HEK293 (cell line): ENCODE data around the gene STXBP4.
"Not testable (repeated sequence)": the region's sequence is repeated elsewhere in the genome, so short reads cannot be mapped to it uniquely, and the experiment has no call there.

Experiments
- BCL11B ChIP-seq: fragments of 450-650 bp; formaldehyde crosslinking; IDR thresholded peaks from 2 replicates; pipeline ENCODE4 v1.5.1; 2016; ENCODE audit warnings: low read depth, missing biosample characterization, missing genetic modification characterization
- CTCF ChIP-seq: fragments of 450-650 bp; formaldehyde crosslinking; IDR thresholded peaks from 2 replicates; pipeline ENCODE4 v1.5.1; 2016; ENCODE audit warnings: missing biosample characterization, missing genetic modification characterization
- GFI1B ChIP-seq: fragments of 450-650 bp; formaldehyde crosslinking; IDR thresholded peaks from 2 replicates; pipeline ENCODE4 v1.5.1; 2016; ENCODE audit warnings: missing biosample characterization, missing genetic modification characterization
- PATZ1 ChIP-seq: fragments of 450-650 bp; formaldehyde crosslinking; IDR thresholded peaks from 2 replicates; pipeline ENCODE4 v1.5.1; 2016; ENCODE audit warnings: missing biosample characterization, missing genetic modification characterization
- REST ChIP-seq: fragments of 450-650 bp; formaldehyde crosslinking; IDR thresholded peaks from 2 replicates; pipeline ENCODE4 v1.5.1; 2016; ENCODE audit warnings: missing biosample characterization, missing genetic modification characterization
- ZNF121 ChIP-seq: fragments of 450-650 bp; formaldehyde crosslinking; IDR thresholded peaks from 2 replicates; pipeline ENCODE4 v1.5.1; 2016; ENCODE audit warnings: missing biosample characterization, missing genetic modification characterization
- ZNF175 ChIP-seq: fragments of 450-650 bp; formaldehyde crosslinking; IDR thresholded peaks from 2 replicates; pipeline ENCODE4 v1.5.1; 2016; ENCODE audit warnings: missing biosample characterization, missing genetic modification characterization
- ZNF311 ChIP-seq: fragments of 450-650 bp; formaldehyde crosslinking; IDR thresholded peaks from 2 replicates; pipeline ENCODE4 v1.5.1; 2017; ENCODE audit warnings: missing biosample characterization, missing genetic modification characterization, borderline replicate concordance
- ZNF449 ChIP-seq: fragments of 450-650 bp; formaldehyde crosslinking; IDR thresholded peaks from 2 replicates; pipeline ENCODE4 v1.5.1; 2017; ENCODE audit warnings: missing biosample characterization, mild to moderate bottlenecking, missing genetic modification characterization, moderate library complexity
- ZNF580 ChIP-seq: fragments of 450-650 bp; formaldehyde crosslinking; IDR thresholded peaks from 2 replicates; pipeline ENCODE4 v1.5.1; 2016; ENCODE audit warnings: missing biosample characterization, missing genetic modification characterization
- ZNF629 ChIP-seq: fragments of 450-650 bp; formaldehyde crosslinking; IDR thresholded peaks from 2 replicates; pipeline ENCODE4 v1.5.1; 2017; ENCODE audit warnings: missing biosample characterization, missing genetic modification characterization

- TF ChIP-seq CTCF (tag by site-specific recombination); REST; PATZ1 (tag by site-specific recombination); ZNF311 (tag by site-specific recombination); ZNF580 (tag by site-specific recombination); ZNF121 (tag by site-specific recombination); ZNF629 (tag by site-specific recombination); GFI1B; BCL11B (tag by site-specific recombination); ZNF449; ZNF175 (tag by site-specific recombination): not testable (repeated sequence)
These were observed 104.9 kb downstream of the STXBP4 start for GRCh38 chr17:55073467-55073866.
